Hypothalamus (tissue), 51 donors: ENCODE data around the gene OSBPL10.
A peak's percentile ranks its signal among the peaks of the same experiment; 100 is the strongest.
"Not testable (repeated sequence)": the region's sequence is repeated elsewhere in the genome, so short reads cannot be mapped to it uniquely, and the experiment has no call there.

ENCODE experiments used
- DNase-seq, 51 donors: peaks; one replicate each; lab custom pipeline; 2025; lab: John Stamatoyannopoulos, UW

The OSBPL10 gene

DNA sequence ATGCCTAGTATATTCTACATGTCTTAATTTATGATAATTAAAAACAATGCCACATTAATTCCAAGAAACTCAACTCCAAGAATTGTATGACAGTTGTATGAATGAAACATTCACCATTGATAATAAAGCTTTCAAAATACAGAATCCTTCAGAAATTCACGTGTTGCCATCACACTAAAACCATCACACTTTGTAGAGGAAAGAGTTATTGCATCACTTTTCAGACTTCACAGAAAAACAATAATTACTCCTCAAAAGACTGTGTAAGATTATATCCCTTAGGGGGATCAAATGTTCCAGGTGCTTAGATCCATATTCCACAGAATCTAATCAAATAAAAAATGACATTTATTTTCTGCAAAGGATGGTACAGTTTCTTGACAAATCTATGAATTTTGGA, 85.0 kb downstream of the OSBPL10 start:
- DNase-seq, result no peak

DNA sequence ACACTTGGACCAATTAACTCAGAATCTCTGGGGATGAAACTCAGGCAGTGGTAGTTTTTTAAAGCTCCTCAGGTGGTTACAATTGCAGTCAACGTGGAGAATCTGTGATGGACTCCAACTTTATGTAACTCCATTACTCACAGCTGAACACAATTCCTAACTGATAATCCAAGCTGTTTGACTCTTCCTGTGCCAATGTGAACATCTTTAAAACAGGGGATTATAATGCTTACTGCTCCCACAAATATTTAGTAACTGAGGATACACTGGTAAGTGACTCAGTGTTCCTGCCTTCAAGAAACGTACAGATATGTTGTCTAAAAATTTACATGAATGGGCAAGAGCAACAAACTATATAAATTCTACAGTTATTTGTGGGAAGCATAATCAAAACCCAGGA, 85.6 kb downstream of the OSBPL10 start:
- no peak for DNase-seq

DNA sequence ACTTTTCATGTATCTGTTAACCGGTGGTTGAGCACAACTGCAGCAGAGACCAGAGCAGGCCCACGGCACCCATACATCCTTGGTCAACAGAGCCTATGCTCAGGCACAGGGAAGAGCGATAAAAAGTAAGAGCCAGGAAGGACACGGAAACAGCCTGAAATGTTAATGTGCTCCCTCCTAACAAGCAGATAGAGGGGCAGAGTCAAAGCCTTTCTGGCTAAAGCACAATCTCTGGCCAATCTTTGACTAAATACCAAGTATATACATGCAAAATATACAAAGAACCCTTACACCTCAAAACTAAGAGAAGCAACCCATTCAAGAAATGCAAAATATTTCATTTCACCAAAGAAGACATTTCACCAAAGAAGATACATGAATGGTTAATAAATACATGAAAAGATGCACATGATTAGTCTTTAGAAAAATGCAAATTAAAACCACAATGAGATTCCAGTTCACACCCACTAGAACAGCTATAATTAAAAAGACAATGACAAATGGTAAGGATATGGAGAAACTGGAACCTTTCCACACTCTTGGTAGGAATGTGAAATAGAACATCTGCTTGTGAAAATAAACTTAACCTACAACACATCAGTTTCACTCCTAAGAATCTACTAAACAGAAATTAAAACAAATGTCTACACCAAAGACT, 88.0 kb downstream of the OSBPL10 start:
- no peak for DNase-seq

GRCh38 chr3:31892500-31892899, 88.6 kb downstream of the OSBPL10 start:
- no peak for DNase-seq

DNA sequence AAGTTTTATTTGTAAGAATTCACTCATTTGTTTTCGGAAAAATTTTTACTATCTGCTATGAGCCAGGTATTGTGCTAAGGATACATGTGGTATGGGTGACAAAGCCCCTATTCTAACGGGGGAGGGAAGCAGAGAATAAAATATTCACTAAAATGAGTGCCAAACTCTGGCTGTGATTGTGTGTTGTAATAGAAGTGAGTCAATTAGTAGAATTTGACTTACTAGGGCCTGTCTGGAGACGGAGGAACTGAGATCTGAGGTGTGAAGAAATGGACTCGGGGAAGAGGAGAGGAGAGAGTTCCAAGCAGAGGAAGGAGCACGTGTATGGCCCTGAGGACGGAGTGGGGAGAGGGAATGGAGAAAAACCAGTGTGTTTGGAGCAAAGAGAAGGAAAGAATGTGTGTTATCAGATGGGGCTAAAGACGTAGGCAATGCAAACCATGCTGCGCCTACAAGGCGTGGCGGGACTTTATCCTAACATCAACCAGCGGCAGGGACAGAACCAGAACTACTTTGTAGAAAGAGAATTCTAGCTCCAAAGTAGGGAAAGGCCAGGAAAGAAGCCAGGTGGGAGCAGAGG, 89.1 kb downstream of the OSBPL10 start:
- no peak for DNase-seq

DNA sequence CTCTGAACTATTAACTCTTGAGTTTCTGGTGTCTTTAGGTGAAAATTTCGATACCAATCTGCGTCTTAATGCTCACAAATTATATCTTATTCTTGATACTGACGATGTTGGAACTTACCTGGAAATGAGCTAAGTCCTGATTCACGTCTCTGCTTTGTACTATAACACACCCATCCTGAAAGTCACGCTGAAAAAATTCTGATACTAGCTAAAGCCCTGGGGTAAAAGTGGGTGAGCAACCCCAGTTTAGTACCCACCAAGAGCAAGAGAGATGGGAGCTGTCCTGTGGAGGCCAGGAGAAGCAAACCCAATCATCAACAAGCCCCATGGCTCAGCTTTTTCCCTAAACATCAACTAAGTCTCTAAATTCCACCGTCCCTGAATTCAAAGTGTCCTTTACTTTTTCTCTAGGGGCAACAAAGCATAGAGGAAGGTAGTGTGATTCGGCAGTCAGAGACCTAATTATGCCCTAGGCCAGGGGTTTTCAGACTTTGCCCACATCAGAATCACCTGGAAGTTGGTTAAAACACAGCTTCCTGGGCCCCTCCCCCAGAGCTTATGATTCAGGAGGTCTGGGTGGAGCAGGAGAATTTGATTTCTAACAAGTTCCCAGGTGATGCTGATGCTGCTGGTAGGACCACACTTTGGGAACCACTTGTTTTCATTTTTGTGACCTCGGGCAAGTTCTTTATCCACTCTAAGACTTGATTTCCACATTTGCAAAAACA, 90.2 kb downstream of the OSBPL10 start:
- no peak for DNase-seq

- no peak for DNase-seq
Observed at GRCh38 chr3:31890007-31890406, 91.1 kb downstream of the OSBPL10 start.

- no peak for DNase-seq
Observed at GRCh38 chr3:31885235-31885634, 95.8 kb downstream of the OSBPL10 start.

DNA sequence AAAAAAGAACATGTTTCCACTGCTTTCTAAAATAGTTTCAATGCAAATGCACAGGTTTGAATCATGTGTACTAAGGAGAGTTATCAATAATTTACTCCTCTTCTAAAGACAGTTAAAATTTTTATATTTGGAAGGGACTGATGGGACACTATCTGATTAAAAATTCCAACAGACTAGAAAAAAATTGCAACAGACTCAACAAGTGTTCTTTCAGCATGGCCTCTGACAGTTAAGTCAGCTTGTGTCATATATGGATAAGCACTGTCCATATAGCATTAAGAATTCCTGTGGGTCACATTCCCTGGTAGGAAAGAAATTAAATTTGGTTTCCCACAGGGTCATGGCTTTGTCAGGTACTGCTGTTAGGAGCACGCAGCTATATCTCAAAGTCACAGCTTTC, 96.8 kb downstream of the OSBPL10 start:
- no peak for DNase-seq

DNA sequence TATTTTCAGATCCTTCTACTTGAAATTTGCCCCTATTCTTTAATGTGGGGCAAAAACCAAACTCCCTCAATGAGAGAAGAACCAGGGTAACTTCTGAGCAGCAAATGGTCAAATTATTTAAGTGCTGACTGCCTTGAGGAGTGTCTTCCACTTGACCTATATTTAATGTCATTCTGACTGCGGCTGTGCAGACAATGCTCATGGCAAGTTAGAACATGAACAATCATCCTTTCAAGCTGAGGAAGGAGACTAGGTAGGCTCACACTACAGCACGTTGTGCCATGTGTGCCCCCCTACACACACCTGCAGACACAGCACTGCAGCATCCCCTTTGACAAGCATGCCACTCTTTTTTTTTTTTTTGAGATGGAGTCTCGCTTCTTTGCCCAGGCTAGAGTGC, 98.2 kb downstream of the OSBPL10 start:
- DNase-seq, result no peak

DNA sequence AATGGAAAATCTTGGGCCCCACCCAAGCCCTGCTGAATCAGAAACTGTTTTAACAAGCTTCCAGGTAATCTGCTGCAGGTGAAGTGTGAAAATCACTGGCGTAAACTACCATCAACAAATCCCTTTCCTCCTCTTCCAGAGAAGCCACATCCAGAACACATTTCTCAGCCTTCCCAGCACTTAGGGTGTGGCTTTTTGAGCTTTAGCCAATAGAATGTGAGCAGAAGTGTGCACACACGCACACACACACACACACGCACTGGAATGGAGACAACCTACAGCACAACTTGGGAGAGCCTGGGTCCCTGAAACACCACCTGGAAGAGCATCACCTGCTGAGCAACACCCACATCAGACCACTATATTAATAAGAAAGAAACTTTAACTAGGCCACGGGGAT, 98.6 kb downstream of the OSBPL10 start:
- no peak for DNase-seq

DNA sequence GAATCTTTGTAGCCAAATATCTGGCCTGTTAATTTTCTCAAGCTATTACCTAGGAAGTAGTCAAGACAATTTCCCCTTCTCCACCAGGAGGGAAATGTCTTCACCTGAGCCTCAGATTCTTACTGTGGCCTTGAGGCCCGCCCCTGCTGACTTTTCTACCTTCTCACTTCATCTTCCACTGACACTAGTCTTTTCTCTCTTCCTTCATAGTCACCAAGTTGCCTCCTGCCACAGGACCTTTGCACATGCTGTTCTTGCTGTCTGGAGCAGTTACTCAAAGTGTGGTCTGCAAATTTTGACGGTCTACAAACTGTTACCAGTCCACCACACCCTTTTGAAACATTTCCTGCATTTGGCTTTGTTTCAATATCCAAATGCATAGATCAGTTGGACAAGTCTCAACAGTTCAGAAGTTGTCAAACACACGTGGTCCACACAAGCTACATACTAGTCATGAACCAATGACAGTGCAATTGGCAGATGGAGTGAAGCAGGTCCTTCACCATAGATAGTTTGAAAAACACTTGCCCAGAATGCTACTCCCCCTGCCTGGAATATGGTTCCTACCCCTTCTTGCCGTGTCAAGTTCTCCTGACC, 100.5 kb downstream of the OSBPL10 start:
- DNase-seq, result no peak

- peak in 3 of 51 donors; percentile 11 to 41 (median 26) for DNase-seq
Observed at GRCh38 chr3:31880020-31880419, 101.0 kb downstream of the OSBPL10 start.

DNA sequence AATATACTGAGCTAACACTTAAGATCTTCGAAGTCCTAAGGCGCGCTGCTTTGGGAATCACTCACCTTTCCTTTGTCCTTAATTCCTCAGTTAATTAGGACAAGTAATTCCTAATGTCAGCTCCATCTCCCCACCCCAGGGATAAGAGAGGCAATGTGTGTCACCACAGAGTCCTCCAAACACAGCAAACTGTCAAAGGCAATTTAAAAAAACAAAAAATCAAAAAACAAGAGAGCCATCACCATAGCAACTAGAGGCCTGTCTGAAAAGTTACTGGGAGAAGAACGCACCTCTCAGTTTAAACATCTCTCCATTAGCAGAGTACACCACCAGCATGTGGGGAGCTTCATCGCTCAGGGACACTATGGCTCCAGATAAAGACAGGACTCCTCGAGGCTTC, 101.7 kb downstream of the OSBPL10 start:
- DNase-seq, result no peak

DNA sequence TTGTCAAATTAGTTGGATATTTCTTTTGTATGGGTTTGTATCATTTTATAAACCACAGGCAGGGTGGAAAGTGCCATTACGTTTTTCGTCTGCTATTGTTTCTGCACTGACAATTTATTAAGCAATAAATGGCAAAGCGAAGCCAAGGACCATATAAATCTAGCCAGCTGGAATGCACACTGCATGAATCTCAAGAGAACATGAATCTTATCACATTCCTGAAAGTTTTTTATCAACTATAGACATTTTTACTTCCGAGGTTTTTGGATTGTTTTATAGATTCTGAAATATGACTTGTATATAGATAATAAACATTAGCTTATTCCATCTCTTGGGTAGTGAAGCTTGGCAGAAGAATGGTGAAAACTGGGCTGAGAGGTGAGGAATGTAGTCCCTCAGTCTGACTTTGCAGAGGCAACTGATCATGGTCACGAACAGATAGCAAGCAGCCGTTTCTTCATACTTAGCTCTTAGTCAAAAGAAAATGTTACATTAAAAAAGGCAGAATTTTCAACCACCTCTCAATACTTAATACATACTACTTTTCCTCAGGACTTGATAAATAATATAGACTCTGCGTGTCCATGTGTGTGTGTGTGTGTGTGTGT, 102.7 kb downstream of the OSBPL10 start:
- DNase-seq, result no peak

- DNase-seq, result peak in 2 of 51 donors; percentile 12 to 57
Observed at GRCh38 chr3:31876331-31876730, 104.7 kb downstream of the OSBPL10 start.

DNA sequence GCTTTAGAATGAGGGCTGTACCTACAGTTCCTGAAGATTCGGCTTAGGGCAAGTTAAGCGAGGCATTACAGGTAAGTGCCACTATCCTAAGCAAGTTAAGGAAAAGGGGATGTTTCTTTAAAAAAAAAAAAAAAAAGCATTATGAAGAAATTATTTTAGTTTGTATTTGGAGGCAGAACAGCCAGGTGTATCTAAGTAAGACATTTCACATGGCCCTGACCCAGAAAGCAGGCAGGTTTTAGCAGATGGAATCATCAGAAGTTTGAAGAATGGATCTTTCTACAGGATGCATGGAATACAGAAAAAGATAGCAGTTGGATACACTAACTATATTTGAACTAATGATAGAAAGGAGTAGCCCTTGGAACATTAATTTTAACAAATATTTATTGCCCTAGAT, 105.6 kb downstream of the OSBPL10 start:
- no peak for DNase-seq

GRCh38 chr3:31873254-31873820, 107.7 kb downstream of the OSBPL10 start:
- DNase-seq, result no peak

DNA sequence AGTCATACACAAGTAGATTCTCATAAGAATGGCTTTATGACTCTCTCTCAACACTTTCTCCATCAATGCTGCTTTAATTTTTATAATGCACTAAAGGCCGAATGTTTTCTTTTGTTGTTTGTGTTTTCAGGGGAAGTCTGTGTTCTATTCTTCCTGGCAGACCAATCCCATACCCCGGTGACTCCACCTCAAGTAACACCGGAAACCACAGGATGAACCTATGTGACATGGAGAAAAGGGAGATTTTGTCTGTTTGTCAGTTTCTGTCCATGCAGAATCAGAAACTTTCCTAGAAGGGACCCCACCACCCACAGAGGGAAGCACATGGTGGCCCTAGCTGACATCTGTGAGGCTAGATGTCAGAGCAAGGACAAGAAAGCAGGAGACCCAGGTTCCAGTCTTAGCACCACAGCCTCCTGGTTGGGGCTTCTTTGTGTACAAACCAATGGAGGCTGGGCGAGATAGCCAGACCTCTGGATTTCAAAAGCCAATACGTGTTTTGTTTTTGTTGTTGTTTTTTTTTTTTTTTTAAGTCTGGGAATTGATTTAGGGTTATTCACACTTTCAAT, 109.0 kb downstream of the OSBPL10 start:
- no peak for DNase-seq

- not testable (repeated sequence) for DNase-seq
Observed at GRCh38 chr3:31870111-31870510, 111.0 kb downstream of the OSBPL10 start.

DNA sequence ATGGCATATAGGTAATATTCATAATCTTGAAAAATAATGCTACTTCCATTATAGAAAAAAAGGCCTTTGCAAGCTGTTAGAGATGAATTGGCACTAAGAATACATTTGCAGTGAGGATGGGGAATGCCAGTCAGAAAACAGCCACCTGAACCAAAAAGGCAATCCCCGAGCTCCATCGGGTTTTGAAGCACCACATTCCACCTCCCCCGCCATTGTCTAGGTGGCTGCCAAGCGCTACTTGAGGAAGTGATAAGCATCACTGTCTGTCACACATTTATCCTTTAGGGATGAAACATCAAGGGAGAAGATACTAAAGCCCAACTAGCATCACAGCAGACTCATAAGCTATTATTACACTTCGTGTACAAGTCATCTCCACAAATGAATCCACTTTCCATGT, 112.8 kb downstream of the OSBPL10 start:
- no peak for DNase-seq
